H1 (cell line): Measurements from ENCODE around the gene ANKRD53. TPM values are rescaled to one million over a fixed set of nuclear protein-coding genes. Genes with fewer than 3 reads are reported as not detected.

Experiments used
- CTCF ChIA-PET: fragments of 300-600 bp; sonication (Branson Sonifier 250); formaldehyde crosslinking; loops from one replicate; lab custom pipeline; 2021; ENCODE audit not compliant: partially characterized antibody; lab: Charles Lee
- POLR2A ChIA-PET: fragments of 300-600 bp; sonication (Branson Sonifier 250); formaldehyde crosslinking; loops from one replicate; lab custom pipeline; 2021; ENCODE audit warnings: inconsistent platforms; ENCODE audit not compliant: partially characterized antibody; lab: Charles Lee
- DNase-seq, 2 experiments: peaks; one replicate each; pipeline versions ENCODE4 v3.0.0 to v3.0.0-alpha.2; 2010 to 2022; ENCODE audit warnings: low spot score in 2 of 2, low read depth in 1 of 2, mixed read lengths in 1 of 2
- FAIRE-seq: peaks from 2 replicates; lab custom pipeline; 2011; peaks lifted over from hg19 to GRCh38; lab: Jason Lieb, UNC
- H2AFZ ChIP-seq: 2 replicates; pipeline ENCODE4 v1.8.1; 2012; ENCODE audit warnings: low read length, inconsistent platforms
- H2AK5ac ChIP-seq: 2 replicates; pipeline ENCODE4 v1.6.1; 2013; ENCODE audit warnings: low read depth, low read length
- H2BK120ac ChIP-seq: replicated peaks from 2 replicates; pipeline ENCODE3; 2013; ENCODE audit warnings: low read depth, low read length, inconsistent platforms
- H2BK12ac ChIP-seq: 2 replicates; pipeline ENCODE4 v1.6.1; 2013; ENCODE audit warnings: low read depth, low read length
- H2BK15ac ChIP-seq: 2 replicates; pipeline ENCODE4 v1.6.1; 2013; ENCODE audit warnings: low read length
- H2BK20ac ChIP-seq: 2 replicates; pipeline ENCODE4 v1.6.1; 2013; ENCODE audit warnings: low read length
- H2BK5ac ChIP-seq: 2 replicates; pipeline ENCODE4 v1.6.1; 2013; ENCODE audit warnings: low read depth, low read length
- H3K14ac ChIP-seq: 2 replicates; pipeline ENCODE4 v1.6.1; 2013; ENCODE audit warnings: inconsistent platforms; ENCODE audit not compliant: insufficient read length
- H3K18ac ChIP-seq: 2 replicates; pipeline ENCODE4 v1.6.1; 2013; ENCODE audit warnings: low read length; ENCODE audit errors: extremely low read depth
- H3K23ac ChIP-seq: 2 replicates; pipeline ENCODE4 v1.6.1; 2013; ENCODE audit warnings: inconsistent platforms; ENCODE audit not compliant: insufficient read length
- H3K23me2 ChIP-seq: 2 replicates; pipeline ENCODE4 v1.6.1; 2013; ENCODE audit warnings: low read depth, low read length
- H3K27ac ChIP-seq: 2 replicates; pipeline ENCODE4 v1.6.1; 2011; ENCODE audit warnings: low read depth, low read length, inconsistent platforms
- H3K27me3 ChIP-seq, 4 experiments: replicated peaks in 1 of 4; 1 replicate in 1 of 4; 2 replicates in 3 of 4; pipeline versions ENCODE4 v1.6.1 to v1.8.1; 2011 to 2013; ENCODE audit warnings: low read length in 3 of 4, mild to moderate bottlenecking in 3 of 4, inconsistent platforms in 2 of 4, mixed read lengths in 2 of 4, moderate library complexity in 1 of 4; ENCODE audit not compliant: control insufficient read depth in 3 of 4, insufficient read depth in 3 of 4; ENCODE audit errors: extremely low read depth in 1 of 4
- H3K36me3 ChIP-seq, 4 experiments: 2 replicates each; pipeline versions ENCODE4 v1.6.1 to v1.8.1; 2011 to 2013; ENCODE audit warnings: mild to moderate bottlenecking in 4 of 4, low read length in 3 of 4, moderate library complexity in 2 of 4, control low read depth in 1 of 4, inconsistent platforms in 1 of 4; ENCODE audit not compliant: insufficient read depth in 4 of 4, control insufficient read depth in 2 of 4
- H3K4ac ChIP-seq: replicated peaks from 2 replicates; pipeline ENCODE3; 2013; ENCODE audit warnings: low read length, low read depth, mixed read lengths, inconsistent platforms; ENCODE audit not compliant: insufficient read length
- H3K4me1 ChIP-seq, 4 experiments: replicated peaks in 1 of 4; 1 replicate in 1 of 4; 2 replicates in 3 of 4; pipeline versions ENCODE4 v1.6.1 to v1.8.1; 2011 to 2013; ENCODE audit warnings: low read length in 3 of 4, inconsistent platforms in 2 of 4, mixed read lengths in 1 of 4; ENCODE audit not compliant: insufficient read depth in 4 of 4, control insufficient read depth in 3 of 4
- H3K4me2 ChIP-seq, 2 experiments: 2 replicates each; pipeline versions ENCODE4 v1.6.1 to v1.8.1; 2011 to 2013; ENCODE audit warnings: low read depth in 2 of 2, low read length in 2 of 2, control low read depth in 1 of 2, inconsistent platforms in 1 of 2, mild to moderate bottlenecking in 1 of 2; ENCODE audit not compliant: insufficient read depth in 1 of 2
- H3K4me3 ChIP-seq, 4 experiments: fragments of 200-600, 300-600 bp in 1 of 4; sonication (generic), shearing (Covaris generic), sonication (Bioruptor Twin) in 1 of 4; 2 replicates each; pipeline versions ENCODE4 v1.5.1 to v1.8.1; 2011 to 2016; ENCODE audit warnings: low read length in 4 of 4, low read depth in 3 of 4, control low read depth in 2 of 4, inconsistent platforms in 2 of 4, mild to moderate bottlenecking in 2 of 4, mixed read lengths in 1 of 4, moderate library complexity in 1 of 4; ENCODE audit not compliant: insufficient read depth in 2 of 4; ENCODE audit errors: extremely low read depth in 1 of 4
- H3K56ac ChIP-seq: replicated peaks from 2 replicates; pipeline ENCODE3; 2013; ENCODE audit warnings: low read depth, mild to moderate bottlenecking, mixed read lengths, low read length, inconsistent platforms; ENCODE audit not compliant: insufficient read length
- H3K79me1 ChIP-seq: 2 replicates; pipeline ENCODE4 v1.6.1; 2013; ENCODE audit warnings: low read depth, low read length, control low read depth
- H3K79me2 ChIP-seq, 2 experiments: 2 replicates each; pipeline versions ENCODE4 v1.6.1 to v1.8.1; 2012 to 2013; ENCODE audit warnings: low read length in 2 of 2, mild to moderate bottlenecking in 2 of 2, inconsistent platforms in 1 of 2; ENCODE audit not compliant: insufficient read depth in 2 of 2, control insufficient read depth in 1 of 2
- H3K9ac ChIP-seq, 4 experiments: replicated peaks in 1 of 4; 1 replicate in 1 of 4; 2 replicates in 3 of 4; pipeline versions ENCODE4 v1.6.1 to v1.8.1; 2011 to 2013; ENCODE audit warnings: low read depth in 3 of 4, low read length in 3 of 4, control low read depth in 2 of 4, mild to moderate bottlenecking in 2 of 4, moderate library complexity in 2 of 4, inconsistent platforms in 1 of 4; ENCODE audit errors: extremely low read depth in 1 of 4
- H3K9me3 ChIP-seq, 2 experiments: 2 replicates each; pipeline versions ENCODE4 v1.6.1 to v1.8.1; 2012 to 2013; ENCODE audit warnings: mild to moderate bottlenecking in 2 of 2, moderate library complexity in 2 of 2, control low read depth in 1 of 2, inconsistent platforms in 1 of 2, low read depth in 1 of 2, low read length in 1 of 2, mixed read lengths in 1 of 2; ENCODE audit not compliant: insufficient read depth in 2 of 2
- H4K20me1 ChIP-seq, 2 experiments: replicated peaks in 1 of 2; 2 replicates each; pipeline versions ENCODE3 to v1.8.1; 2011 to 2013; ENCODE audit warnings: inconsistent platforms in 2 of 2, low read length in 2 of 2, mild to moderate bottlenecking in 1 of 2; ENCODE audit not compliant: insufficient read depth in 2 of 2, control insufficient read depth in 1 of 2
- H4K5ac ChIP-seq: 2 replicates; pipeline ENCODE4 v1.6.1; 2013; ENCODE audit warnings: low read length, low read depth, mixed read lengths, inconsistent platforms; ENCODE audit not compliant: insufficient read length
- H4K8ac ChIP-seq: 2 replicates; pipeline ENCODE4 v1.8.0; 2013; ENCODE audit warnings: mild to moderate bottlenecking, moderate library complexity, low read length, inconsistent platforms; ENCODE audit not compliant: insufficient read depth; ENCODE audit errors: extremely low read depth
- H4K91ac ChIP-seq: replicated peaks from 2 replicates; pipeline ENCODE3; 2013; ENCODE audit warnings: low read length, mixed read lengths, inconsistent platforms; ENCODE audit not compliant: insufficient read length
- FOSL1 ChIP-seq: IDR thresholded peaks from 2 replicates; pipeline ENCODE4 v1.6.1; 2011; ENCODE audit warnings: mild to moderate bottlenecking, low read depth, low read length, moderate library complexity; ENCODE audit not compliant: insufficient read depth
- KDM4A ChIP-seq: IDR thresholded peaks from one replicate; pipeline ENCODE4 v1.7.1; 2012; ENCODE audit warnings: low read depth, mild to moderate bottlenecking, moderate library complexity, low read length, inconsistent platforms; ENCODE audit not compliant: severe bottlenecking
- POU5F1 ChIP-seq: IDR thresholded peaks from 2 replicates; pipeline ENCODE4 v1.6.1; 2011; ENCODE audit warnings: low read depth, mild to moderate bottlenecking, low read length, moderate library complexity
- SAP30 ChIP-seq: fragments of 300-600 bp; sonication (generic); IDR thresholded peaks from 2 replicates; pipeline ENCODE4 v1.7.1; 2012; ENCODE audit warnings: low read length, moderate library complexity, mild to moderate bottlenecking, inconsistent platforms; ENCODE audit not compliant: insufficient read depth, insufficient replicate concordance
- YY1 ChIP-seq: IDR thresholded peaks from 2 replicates; pipeline ENCODE4 v1.6.1; 2011; ENCODE audit warnings: low read depth, mild to moderate bottlenecking, low read length
- WGBS, 2 experiments: shearing (Covaris generic) in 1 of 2; methylation state at CpG; one replicate each; pipeline versions ENCODE4 v1.1.6 to v1.1.7; 2013 to 2015; ENCODE audit warnings: low lambda C conversion rate in 2 of 2, mixed read lengths in 2 of 2, inconsistent platforms in 1 of 2, low coverage in 1 of 2, missing lambda C conversion rate in 1 of 2; ENCODE audit not compliant: insufficient replicate concordance in 2 of 2, insufficient coverage in 1 of 2, insufficient read length in 1 of 2; ENCODE audit errors: extremely low coverage in 1 of 2, missing lambda C conversion rate in 1 of 2; 5-methylcytosine and 5-hydroxymethylcytosine counted together
- polyA plus RNA-seq, 7 experiments: library from polyadenylated mRNA; depleted of rRNA in 3 of 7; stranded (reverse) in 5 of 7; unstranded in 2 of 7; fragments of >200 nt in 5 of 7; fragments of 200-250 nt in 2 of 7; gene quantifications; 1 replicate in 5 of 7; 2 replicates in 1 of 7; 4 replicates in 1 of 7; pipeline versions ENCODE4 v1.2.1 to v1.2.3, GENCODE V29; 2011 to 2013; ENCODE audit warnings: missing spikeins in 2 of 7, mixed read lengths in 2 of 7
- total RNA-seq: library from RNA; stranded (reverse); fragmentation: NEBNext Ultra II Directional; extraction: Animal tissue kit (Norgen Biotek cat#: 25700); gene quantifications from 2 replicates; pipeline ENCODE4 v1.2.1, GENCODE V29; 2021

Gene ANKRD53
- total and polyA plus RNA-seq, 2 of the 8 experiments (the other 6 are each of a cell fraction or from before 2014, with no cell fraction given), result 0.39 to 0.70 TPM

DNA sequence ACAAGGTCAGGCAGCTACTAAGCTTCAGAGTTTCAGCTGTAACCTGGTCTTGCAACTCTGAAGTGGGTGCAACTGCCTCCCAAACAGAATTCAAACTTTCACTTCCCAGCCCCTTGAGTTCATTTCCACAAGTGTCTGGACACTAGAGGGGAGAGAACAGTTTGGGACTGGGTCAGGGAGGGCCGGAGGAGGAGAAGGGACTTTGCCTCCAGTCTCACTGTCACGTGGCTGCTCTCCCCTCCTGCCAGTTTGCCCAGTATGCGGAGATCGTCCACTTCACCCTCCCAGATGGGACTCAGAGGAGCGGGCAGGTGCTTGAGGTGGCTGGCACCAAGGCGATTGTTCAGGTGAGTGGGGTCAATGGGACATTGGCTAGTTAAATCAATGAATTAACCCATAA lies 20.6 kb upstream of the ANKRD53 start:
- Histone ChIP-seq H3K4me1 (no peaks in the 10 kb centered on the region; a peak in 1 of 7 replicates), H2AK5ac (no peak overlapping the region), H3K27me3 (peaks cover 0 to 10% (median 4%) of the 10 kb centered on the region in 4 experiments; a peak in 3 of 7 replicates), H4K8ac (no peak overlapping the region; the same call in 1 of the 2 replicates), H3K4me3 (no peak overlapping the region), H4K91ac (no peak overlapping the region), H2BK120ac (no peak overlapping the region), H3K79me2 (no peaks in the 10 kb centered on the region), H3K9ac (no peak overlapping the region), H3K79me1 (no peaks in the 10 kb centered on the region), H3K18ac (no peak overlapping the region), H3K9me3 (no peaks in the 10 kb centered on the region), H3K27ac (no peak overlapping the region), H3K23ac (no peak overlapping the region), H2BK5ac (no peak overlapping the region), H3K14ac (no peak overlapping the region), H2BK12ac (no peak overlapping the region), H3K23me2 (no peaks in the 10 kb centered on the region), H2BK15ac (no peak overlapping the region), H3K4me2 (no peak overlapping the region), H4K5ac (no peak overlapping the region), H2BK20ac (no peak overlapping the region), H3K56ac (no peak overlapping the region), H4K20me1 (no peaks in the 10 kb centered on the region), H3K4ac (no peak overlapping the region), H2AFZ (no peak overlapping the region), H3K36me3 (no peaks in the 10 kb centered on the region)
- peak in 1 of 2 experiments; percentile 37 for DNase-seq
- WGBS, 2 experiments, result 76% methylated on average over 6 of the region's 6 CpGs; no CpG with 5 or more reads in 1 of the 2 experiments
- CTCF ChIA-PET, result interaction anchor here (1.0 to 4.8 kb wide), 6 partner anchors 8 to 95 kb away, joined by 3 to 36 read pairs (median 4); no protein-coding TSS in a partner anchor
- no peak for FAIRE-seq
- TF ChIP-seq FOSL1 (no peak), YY1 (no peak), SAP30 (no peak), POU5F1 (no peak), KDM4A (no peak)
- POLR2A ChIA-PET, result no interaction called here
